ENCODE data around the gene CDH23. TPM values are rescaled to one million over a fixed set of nuclear protein-coding genes. Genes with fewer than 3 reads are reported as not detected.

The CDH23 gene
- total and polyA plus RNA-seq, 4 experiments from 2014 or later: 1.8 to 5.4 (median 3.6) TPM

DNA sequence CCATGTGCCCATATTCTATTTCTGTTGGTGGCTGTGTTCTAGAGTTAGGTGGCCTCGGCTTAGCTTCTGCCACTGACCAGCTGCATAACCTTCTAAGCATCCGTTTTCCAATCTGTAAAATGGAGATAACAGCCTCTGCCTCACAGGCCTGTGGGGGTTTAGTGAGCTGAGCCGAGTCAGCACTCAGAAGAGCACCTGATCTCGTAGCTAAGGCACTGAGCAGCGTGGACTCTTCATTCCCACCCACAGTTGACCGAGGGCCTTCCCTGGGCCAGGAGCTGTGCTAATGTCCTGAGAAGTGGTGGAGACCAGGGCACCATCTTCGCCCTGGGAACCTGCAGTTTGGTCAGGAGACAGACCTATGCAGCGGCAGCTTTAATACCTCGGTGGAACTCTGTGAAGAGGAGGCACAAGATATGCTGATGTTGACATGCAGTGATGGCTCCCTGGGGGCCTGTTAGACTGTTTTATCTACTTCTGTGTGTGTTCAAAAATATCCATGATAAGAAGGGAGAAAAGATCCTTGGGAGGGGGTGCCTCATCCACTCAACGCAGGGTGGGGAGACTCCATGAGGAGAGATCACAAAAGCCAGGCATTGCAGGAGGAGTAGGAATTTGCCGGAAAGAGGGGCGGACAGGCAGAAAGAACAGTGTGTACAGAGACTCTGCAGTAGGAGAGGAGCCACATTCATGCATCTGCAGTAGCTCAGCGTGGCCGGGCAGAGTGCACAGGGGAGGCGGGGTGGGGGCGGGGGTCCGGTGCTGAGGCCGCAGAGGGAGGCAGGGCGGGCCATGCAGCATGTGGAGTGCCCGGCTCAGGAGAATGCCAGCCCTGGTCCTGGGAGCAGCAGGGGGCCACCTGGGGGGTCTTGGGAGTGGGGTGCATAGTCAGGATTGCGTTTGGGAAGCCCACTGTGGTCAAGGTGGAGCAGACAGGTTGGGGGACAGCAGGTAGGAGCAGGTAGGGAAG lies 186.1 kb downstream of the CDH23 start:
- Histone ChIP-seq H3K36me3 (ENCODE audit: insufficient read depth, low read length) (no peaks in the 10 kb centered on the region), H3K4me3 (ENCODE audit: low read length in 2 of 2) (no peak overlapping the region), H3K27me3 (ENCODE audit: insufficient read depth, low read length) (no peaks in the 10 kb centered on the region), H3K9me3 (ENCODE audit: control insufficient read depth in 1 of 2, low read length in 2 of 2) (no peaks in the 10 kb centered on the region), H3K27ac (ENCODE audit: low read depth, low read length) (no peak overlapping the region), H3K4me1 (ENCODE audit: insufficient read depth, low read length) (no peaks in the 10 kb centered on the region)
- CTCF ChIA-PET (ENCODE audit: partially characterized antibody): interaction anchor here (1.0 to 1.1 kb wide), 4 partner anchors 10 to 26 kb away, joined by 3 to 4 read pairs (median 3); no protein-coding TSS in a partner anchor
- H3K27me3 Mint-ChIP-seq: peaks cover 2 to 3% of the 10 kb centered on the region in 2 donors
- H3K27ac Mint-ChIP-seq: no peak overlapping the region
- no peaks in the 10 kb centered on the region for H3K4me1 Mint-ChIP-seq
- no peaks in the 10 kb centered on the region for H3K9me3 Mint-ChIP-seq
- POLR2A ChIA-PET (ENCODE audit: partially characterized antibody): no interaction called here
- H3K36me3 Mint-ChIP-seq: no peaks in the 10 kb centered on the region
- no peak for DNase-seq
- no peak overlapping the region for H3K4me3 Mint-ChIP-seq
- intact Hi-C loops (cut with micrococcal nuclease): no loop called here

GRCh38 chr10:71584461-71584860 lies 187.7 kb downstream of the CDH23 start:
- ChIA-PET CTCF (ENCODE audit: partially characterized antibody) (no interaction called here), POLR2A (ENCODE audit: partially characterized antibody) (no interaction called here)
- peaks cover 2 to 8% of the 10 kb centered on the region in 2 donors for H3K27me3 Mint-ChIP-seq
- intact Hi-C loops (cut with micrococcal nuclease): no loop called here
- H3K9me3 Mint-ChIP-seq: no peaks in the 10 kb centered on the region
- DNase-seq: no peak
- no peak overlapping the region for H3K27ac ChIP-seq (ENCODE audit: low read depth, low read length)
- no peaks in the 10 kb centered on the region for H3K9me3 ChIP-seq (ENCODE audit: control insufficient read depth in 1 of 2, low read length in 2 of 2)
- no peaks in the 10 kb centered on the region for H3K36me3 ChIP-seq (ENCODE audit: insufficient read depth, low read length)
- no peaks in the 10 kb centered on the region for H3K4me1 Mint-ChIP-seq
- H3K27ac Mint-ChIP-seq: no peak overlapping the region
- H3K36me3 Mint-ChIP-seq: no peaks in the 10 kb centered on the region
- no peaks in the 10 kb centered on the region for H3K4me1 ChIP-seq (ENCODE audit: insufficient read depth, low read length)
- no peak overlapping the region for H3K4me3 ChIP-seq (ENCODE audit: low read length in 2 of 2)
- H3K4me3 Mint-ChIP-seq: no peak overlapping the region
- no peaks in the 10 kb centered on the region for H3K27me3 ChIP-seq (ENCODE audit: insufficient read depth, low read length)

DNA sequence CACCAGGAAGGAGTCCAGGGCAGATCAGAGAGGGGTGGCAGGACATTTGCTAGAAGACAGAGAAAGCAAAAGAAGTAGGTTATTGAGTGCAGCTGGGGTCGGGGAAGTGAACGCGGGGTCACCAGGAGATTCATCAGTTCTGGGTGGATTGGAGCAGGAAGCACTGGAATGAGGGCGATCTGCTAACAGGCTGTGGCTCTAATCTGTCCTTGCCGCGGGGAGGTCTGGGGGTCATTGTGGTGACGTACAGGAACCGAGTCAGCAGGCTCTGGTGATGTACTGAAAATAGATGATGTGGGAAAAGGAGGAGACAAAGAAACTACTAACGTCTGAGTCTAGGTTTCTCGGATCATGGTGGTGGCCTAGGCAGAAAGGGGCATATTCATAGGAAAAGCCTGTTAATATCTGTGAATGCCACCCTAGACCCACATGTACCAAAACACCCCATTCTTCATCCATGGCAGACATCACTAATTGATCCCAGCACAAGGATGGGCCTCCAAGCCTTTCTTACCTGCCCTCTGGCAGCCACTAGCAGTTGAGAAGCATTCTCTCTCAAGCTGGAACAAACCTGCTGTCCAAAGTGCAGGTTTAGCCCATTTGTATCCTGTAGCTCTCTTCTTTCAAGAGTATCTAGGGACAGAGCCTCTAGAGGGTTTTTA lies 188.3 kb downstream of the CDH23 start:
- Histone ChIP-seq H3K27ac (ENCODE audit: low read depth, low read length) (no peak overlapping the region), H3K9me3 (ENCODE audit: control insufficient read depth in 1 of 2, low read length in 2 of 2) (no peaks in the 10 kb centered on the region), H3K4me3 (ENCODE audit: low read length in 2 of 2) (no peak overlapping the region), H3K4me1 (ENCODE audit: insufficient read depth, low read length) (no peaks in the 10 kb centered on the region), H3K27me3 (ENCODE audit: insufficient read depth, low read length) (no peaks in the 10 kb centered on the region), H3K36me3 (ENCODE audit: insufficient read depth, low read length) (no peaks in the 10 kb centered on the region)
- H3K36me3 Mint-ChIP-seq: no peaks in the 10 kb centered on the region
- H3K27me3 Mint-ChIP-seq: peaks cover 2 to 8% of the 10 kb centered on the region in 2 donors
- no peak overlapping the region for H3K27ac Mint-ChIP-seq
- no peak overlapping the region for H3K4me3 Mint-ChIP-seq
- H3K4me1 Mint-ChIP-seq: no peaks in the 10 kb centered on the region
- intact Hi-C loops (cut with micrococcal nuclease): no loop called here
- no peaks in the 10 kb centered on the region for H3K9me3 Mint-ChIP-seq
- CTCF ChIA-PET (ENCODE audit: partially characterized antibody): interaction anchor here (0.8 kb wide), 1 partner anchor 15 kb away, joined by 3 read pairs; no protein-coding TSS in a partner anchor
- POLR2A ChIA-PET (ENCODE audit: partially characterized antibody): no interaction called here
- DNase-seq: no peak

GRCh38 chr10:71585564-71586290 lies 189.0 kb downstream of the CDH23 start:
- intact Hi-C loops (cut with micrococcal nuclease): no loop called here
- CTCF ChIA-PET (ENCODE audit: partially characterized antibody): interaction anchor here (0.8 kb wide), 1 partner anchor 16 kb away, joined by 3 read pairs; no protein-coding TSS in a partner anchor
- Mint-ChIP-seq H3K9me3 (no peaks in the 10 kb centered on the region), H3K36me3 (no peaks in the 10 kb centered on the region), H3K27ac (no peak overlapping the region), H3K4me3 (no peak overlapping the region), H3K27me3 (peaks cover 2 to 8% of the 10 kb centered on the region in 2 donors), H3K4me1 (no peaks in the 10 kb centered on the region)
- Histone ChIP-seq H3K4me3 (ENCODE audit: low read length in 2 of 2) (no peak overlapping the region), H3K4me1 (ENCODE audit: insufficient read depth, low read length) (no peaks in the 10 kb centered on the region), H3K9me3 (ENCODE audit: control insufficient read depth in 1 of 2, low read length in 2 of 2) (no peaks in the 10 kb centered on the region), H3K27me3 (ENCODE audit: insufficient read depth, low read length) (no peaks in the 10 kb centered on the region), H3K27ac (ENCODE audit: low read depth, low read length) (no peak overlapping the region), H3K36me3 (ENCODE audit: insufficient read depth, low read length) (no peaks in the 10 kb centered on the region)
- POLR2A ChIA-PET (ENCODE audit: partially characterized antibody): no interaction called here
- no peak for DNase-seq

- H3K4me3 ChIP-seq (ENCODE audit: low read length in 2 of 2): no peak overlapping the region
- Mint-ChIP-seq H3K27me3 (peaks cover 3 to 5% of the 10 kb centered on the region in 2 donors), H3K4me3 (no peak overlapping the region), H3K4me1 (no peaks in the 10 kb centered on the region), H3K9me3 (no peaks in the 10 kb centered on the region), H3K27ac (no peak overlapping the region), H3K36me3 (no peaks in the 10 kb centered on the region)
- no peak overlapping the region for H3K27ac ChIP-seq (ENCODE audit: low read depth, low read length)
- no peaks in the 10 kb centered on the region for H3K27me3 ChIP-seq (ENCODE audit: insufficient read depth, low read length)
- H3K36me3 ChIP-seq (ENCODE audit: insufficient read depth, low read length): no peaks in the 10 kb centered on the region
- intact Hi-C loops (cut with micrococcal nuclease): no loop called here
- ChIA-PET CTCF (ENCODE audit: partially characterized antibody) (interaction anchor here (2.7 kb wide), 1 partner anchor 18 kb away, joined by 9 read pairs; no protein-coding TSS in a partner anchor), POLR2A (ENCODE audit: partially characterized antibody) (no interaction called here)
- H3K4me1 ChIP-seq (ENCODE audit: insufficient read depth, low read length): no peaks in the 10 kb centered on the region
- no peak for DNase-seq
- no peaks in the 10 kb centered on the region for H3K9me3 ChIP-seq (ENCODE audit: control insufficient read depth in 1 of 2, low read length in 2 of 2)
Measured at GRCh38 chr10:71587941-71588573, 191.3 kb downstream of the CDH23 start.

- H3K27me3 ChIP-seq (ENCODE audit: insufficient read depth, low read length): no peaks in the 10 kb centered on the region
- POLR2A ChIA-PET (ENCODE audit: partially characterized antibody): no interaction called here
- H3K36me3 Mint-ChIP-seq: no peaks in the 10 kb centered on the region
- no peak overlapping the region for H3K4me3 ChIP-seq (ENCODE audit: low read length in 2 of 2)
- DNase-seq: no peak
- H3K27ac ChIP-seq (ENCODE audit: low read depth, low read length): no peak overlapping the region
- intact Hi-C loops (cut with micrococcal nuclease): no loop called here
- peaks cover 1 to 5% of the 10 kb centered on the region in 2 donors for H3K27me3 Mint-ChIP-seq
- CTCF ChIA-PET (ENCODE audit: partially characterized antibody): interaction anchor here (2.7 kb wide), 1 partner anchor 18 kb away, joined by 9 read pairs; no protein-coding TSS in a partner anchor
- H3K4me3 Mint-ChIP-seq: no peak overlapping the region
- no peaks in the 10 kb centered on the region for H3K4me1 ChIP-seq (ENCODE audit: insufficient read depth, low read length)
- no peaks in the 10 kb centered on the region for H3K4me1 Mint-ChIP-seq
- H3K36me3 ChIP-seq (ENCODE audit: insufficient read depth, low read length): no peaks in the 10 kb centered on the region
- no peaks in the 10 kb centered on the region for H3K9me3 ChIP-seq (ENCODE audit: control insufficient read depth in 1 of 2, low read length in 2 of 2)
- no peaks in the 10 kb centered on the region for H3K9me3 Mint-ChIP-seq
- no peak overlapping the region for H3K27ac Mint-ChIP-seq
Measured at GRCh38 chr10:71588685-71589084, 192.0 kb downstream of the CDH23 start.

All from CD4-positive, alpha-beta memory T cell (primary cell).